Fibroblast of upper back skin (primary cell): ENCODE results near the gene PEX6.
"Not testable (repeated sequence)": the region's sequence is repeated elsewhere in the genome, so short reads cannot be mapped to it uniquely, and the experiment has no call there.

Experiments
- DNase-seq: peaks from one replicate; pipeline ENCODE4 v3.0.0-alpha.2; 2013

The PEX6 gene

GRCh38 chr6:42963179-42963854 is 15.7 kb downstream of the PEX6 start:
- DNase-seq: no peak

- DNase-seq: no peak
Observed at GRCh38 chr6:42962502-42963178, 16.3 kb downstream of the PEX6 start.

- DNase-seq: no peak
Observed at GRCh38 chr6:42962096-42962495, 16.9 kb downstream of the PEX6 start.

GRCh38 chr6:42961020-42961470 is 17.9 kb downstream of the PEX6 start:
- no peak for DNase-seq

- no peak for DNase-seq
Observed at GRCh38 chr6:42960243-42961019, 18.6 kb downstream of the PEX6 start, which contains the start of gene GNMT. TSS of gene GNMT (plus strand) at chr6:42960754. CDS start at chr6:42960768, 14 bp downstream.

GRCh38 chr6:42959917-42960242 is 19.1 kb downstream of the PEX6 start:
- no peak for DNase-seq

- DNase-seq: no peak
Observed at GRCh38 chr6:42958125-42958524, 20.9 kb downstream of the PEX6 start.

- DNase-seq: not testable (repeated sequence)
Observed at GRCh38 chr6:42954405-42954804, 24.6 kb downstream of the PEX6 start.

- DNase-seq: no peak
Observed at GRCh38 chr6:42952389-42952788, 26.6 kb downstream of the PEX6 start.

GRCh38 chr6:42947950-42948349 is 31.0 kb downstream of the PEX6 start:
- DNase-seq: no peak

GRCh38 chr6:42942444-42942843 is 36.5 kb downstream of the PEX6 start:
- DNase-seq: no peak

GRCh38 chr6:42941356-42941755 is 37.6 kb downstream of the PEX6 start:
- not testable (repeated sequence) for DNase-seq

GRCh38 chr6:42940493-42941045 is 38.4 kb downstream of the PEX6 start:
- DNase-seq: no peak

GRCh38 chr6:42939810-42940167 is 39.2 kb downstream of the PEX6 start:
- DNase-seq: no peak

- DNase-seq: no peak
Observed at GRCh38 chr6:42938987-42939809, 39.8 kb downstream of the PEX6 start.

GRCh38 chr6:42938428-42938796 is 40.6 kb downstream of the PEX6 start:
- no peak for DNase-seq

GRCh38 chr6:42937548-42938427 is 41.2 kb downstream of the PEX6 start:
- DNase-seq: no peak

GRCh38 chr6:42936398-42936797 is 42.6 kb downstream of the PEX6 start:
- no peak for DNase-seq

- DNase-seq: no peak
Observed at GRCh38 chr6:42935322-42935721, 43.7 kb downstream of the PEX6 start.

- DNase-seq: no peak
Observed at GRCh38 chr6:42933205-42933604, 45.8 kb downstream of the PEX6 start.

- DNase-seq: no peak
Observed at GRCh38 chr6:42932412-42932811, 46.6 kb downstream of the PEX6 start.
